GM15510 (cell line): Measurements from ENCODE around the gene FAM50A.
A peak's percentile ranks its signal among the peaks of the same experiment; 100 is the strongest.

ENCODE experiments used
- POLR2A ChIP-seq: IDR thresholded peaks from 3 replicates; pipeline ENCODE4 v1.6.1; 2011; ENCODE audit warnings: borderline replicate concordance; ENCODE audit not compliant: insufficient read length; ENCODE audit errors: extremely low read depth

Gene FAM50A

DNA sequence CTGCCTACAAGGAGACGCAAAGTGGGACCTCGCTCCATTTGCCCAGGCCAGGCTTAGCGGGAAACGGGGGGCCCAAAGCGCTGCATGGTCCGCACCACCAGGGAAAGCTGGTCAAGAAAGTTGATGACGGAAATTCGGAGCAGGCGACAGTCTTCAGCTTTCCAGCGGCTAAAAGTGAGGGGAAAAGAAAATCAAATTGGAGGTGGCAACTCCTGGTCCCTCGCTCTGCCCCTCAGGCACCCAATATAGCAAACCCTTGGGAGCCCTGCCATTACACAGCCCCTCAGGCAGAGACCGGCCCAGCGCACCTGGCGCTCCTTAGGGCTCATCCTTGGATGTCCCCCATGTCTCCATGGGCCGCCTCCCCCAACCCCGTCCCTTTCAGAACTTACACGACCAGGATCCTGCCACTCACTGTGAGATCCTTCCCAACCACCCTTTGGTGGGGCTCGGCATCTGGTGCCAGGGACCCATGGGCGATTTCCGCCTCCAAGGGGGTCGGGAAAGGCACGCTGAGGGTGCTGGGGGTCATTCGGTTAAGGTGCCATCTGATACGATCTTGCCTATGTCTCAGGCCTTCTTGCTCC, 34.0 kb downstream of the FAM50A start:
- no peak for TF ChIP-seq POLR2A

DNA sequence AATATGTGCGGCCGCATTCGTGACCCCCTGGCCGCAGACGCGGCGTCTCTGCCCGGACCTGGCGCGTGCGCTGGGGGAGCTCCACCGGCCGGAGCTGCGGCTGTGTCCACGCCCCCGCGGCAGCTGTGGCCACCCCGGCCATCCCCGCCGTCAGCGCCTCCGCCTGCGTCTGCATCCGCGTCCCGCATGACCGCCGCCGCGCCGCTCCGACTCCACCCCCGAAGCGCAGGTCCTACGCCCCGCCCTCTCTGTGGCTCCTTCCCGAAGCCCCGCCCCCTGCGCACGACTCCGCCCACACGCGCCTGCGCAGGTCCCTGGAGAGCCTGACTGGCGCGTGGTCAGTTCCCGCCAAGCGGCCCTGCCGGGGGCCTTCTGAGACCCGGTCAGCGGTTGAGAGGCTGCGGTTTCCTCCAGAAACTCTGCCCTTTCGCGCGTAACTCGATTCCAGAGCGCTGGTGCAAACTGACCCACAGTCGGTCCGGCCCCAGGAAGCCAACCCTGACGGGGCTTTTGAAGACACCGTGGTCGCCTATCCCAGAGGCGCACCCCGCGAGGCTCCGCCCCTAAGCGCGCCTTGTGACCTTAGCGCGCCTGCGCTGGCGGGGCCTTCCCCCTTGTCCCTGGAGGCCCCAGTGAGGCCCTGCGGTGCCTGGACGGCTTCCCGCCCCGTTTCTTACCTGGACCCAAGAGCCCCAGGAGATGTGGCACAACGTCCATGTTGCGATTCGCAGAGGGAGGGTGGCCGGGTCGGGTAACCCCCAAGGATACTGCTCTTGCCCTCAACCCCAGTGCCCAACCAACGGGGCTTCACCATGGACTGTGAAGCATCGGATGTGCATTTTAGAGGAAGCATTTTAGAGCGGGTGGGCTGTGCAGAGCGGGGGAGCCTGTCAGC, 35.0 kb downstream of the FAM50A start, which contains the start of gene LAGE3:
TSS of gene LAGE3 (minus strand) at position 554 of the 895 bp plus-strand sequence. CDS start at position 188, 366 bp downstream.
- peak; percentile 74 for TF ChIP-seq POLR2A

DNA sequence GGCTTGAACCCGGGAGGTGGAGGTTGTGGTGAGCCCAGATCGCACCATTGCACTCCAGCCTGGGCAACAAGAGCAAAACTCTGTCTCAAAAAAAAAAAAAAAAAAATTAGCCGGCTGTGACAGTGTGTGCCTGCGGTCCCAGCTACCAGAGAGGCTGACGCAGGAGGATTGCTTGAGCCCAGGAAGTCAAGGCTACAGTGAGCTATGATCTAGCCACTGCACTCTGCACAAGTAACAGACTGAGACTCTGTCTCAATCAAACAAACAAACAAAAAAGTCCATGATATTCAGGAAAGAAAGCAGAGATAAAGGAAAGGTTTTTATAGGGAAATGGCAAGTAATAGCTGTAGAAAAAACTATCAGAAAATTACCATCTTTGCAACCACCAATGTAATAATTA, 37.3 kb downstream of the FAM50A start:
- no peak for TF ChIP-seq POLR2A

DNA sequence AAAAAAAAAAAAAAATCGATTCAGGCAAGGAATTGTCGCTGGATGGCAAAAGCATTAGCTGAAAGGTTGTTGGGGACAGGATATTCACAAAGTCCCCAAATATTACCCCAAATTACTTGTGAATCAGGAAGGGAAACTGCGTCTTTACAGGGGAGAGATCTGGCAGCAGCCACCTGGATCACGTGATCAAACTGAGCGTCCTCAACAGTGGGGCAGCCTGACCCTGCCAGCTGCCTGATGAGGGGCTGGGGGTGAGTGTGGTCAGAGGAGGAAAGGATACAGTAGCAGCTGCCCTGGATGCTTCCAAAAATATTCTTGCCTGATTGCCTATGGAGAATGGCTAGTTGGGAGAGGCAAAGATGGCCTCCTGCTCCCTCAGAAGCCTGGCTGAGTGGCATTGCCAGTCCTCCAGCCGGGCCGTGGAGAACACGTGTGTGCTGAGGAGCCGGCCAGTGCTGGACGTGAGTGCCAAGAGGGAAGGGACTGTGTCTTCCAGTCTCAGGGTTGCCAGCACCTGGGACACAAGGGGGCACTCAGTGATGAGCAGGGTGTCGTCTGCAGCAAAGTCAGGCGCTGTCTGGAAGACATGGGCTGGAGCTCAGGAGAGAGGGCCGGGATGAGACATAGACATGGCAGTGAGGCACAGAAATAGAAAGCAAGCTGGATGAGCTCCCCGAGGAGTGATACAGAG, 38.1 kb downstream of the FAM50A start:
- no peak for TF ChIP-seq POLR2A

DNA sequence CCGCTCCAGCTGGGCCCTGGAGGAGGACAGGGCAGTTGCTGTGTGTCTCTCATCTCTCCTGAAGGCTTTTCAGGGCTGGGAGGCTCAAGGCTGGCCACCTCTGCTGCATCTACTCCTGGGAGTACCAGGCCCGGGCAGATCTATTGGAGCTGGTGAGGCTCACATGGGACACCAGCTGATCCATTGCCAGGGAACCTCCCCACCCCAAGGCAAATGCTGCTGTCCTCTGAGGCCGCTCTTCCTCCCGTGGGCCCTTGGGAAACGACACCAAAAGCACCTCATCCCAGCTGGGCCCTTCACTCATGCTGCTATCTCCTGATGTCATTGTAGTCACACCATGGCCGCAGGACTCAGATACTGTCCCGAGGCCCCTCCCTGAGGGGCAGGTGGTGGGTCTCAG, 38.8 kb downstream of the FAM50A start:
- TF ChIP-seq POLR2A, result no peak

DNA sequence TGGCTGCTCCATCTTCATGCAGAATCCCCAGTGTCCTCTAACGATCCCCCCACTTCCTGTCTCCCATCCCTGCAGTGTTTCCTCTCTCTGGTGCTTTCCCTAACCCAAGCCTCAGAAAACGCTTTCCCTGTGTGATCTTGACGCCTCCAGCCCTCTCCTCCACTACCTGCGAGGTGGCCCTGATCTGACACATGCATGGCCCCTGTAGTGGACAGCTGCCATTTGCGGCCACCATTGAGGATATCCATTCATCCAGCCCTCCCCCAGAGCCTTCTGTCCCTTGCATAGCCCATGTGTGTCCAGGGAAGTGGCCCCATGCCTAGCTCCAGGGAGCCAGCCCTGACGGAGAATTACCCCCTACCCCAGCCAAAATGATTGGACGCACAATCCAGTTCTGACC, 39.4 kb downstream of the FAM50A start:
- no peak for TF ChIP-seq POLR2A

DNA sequence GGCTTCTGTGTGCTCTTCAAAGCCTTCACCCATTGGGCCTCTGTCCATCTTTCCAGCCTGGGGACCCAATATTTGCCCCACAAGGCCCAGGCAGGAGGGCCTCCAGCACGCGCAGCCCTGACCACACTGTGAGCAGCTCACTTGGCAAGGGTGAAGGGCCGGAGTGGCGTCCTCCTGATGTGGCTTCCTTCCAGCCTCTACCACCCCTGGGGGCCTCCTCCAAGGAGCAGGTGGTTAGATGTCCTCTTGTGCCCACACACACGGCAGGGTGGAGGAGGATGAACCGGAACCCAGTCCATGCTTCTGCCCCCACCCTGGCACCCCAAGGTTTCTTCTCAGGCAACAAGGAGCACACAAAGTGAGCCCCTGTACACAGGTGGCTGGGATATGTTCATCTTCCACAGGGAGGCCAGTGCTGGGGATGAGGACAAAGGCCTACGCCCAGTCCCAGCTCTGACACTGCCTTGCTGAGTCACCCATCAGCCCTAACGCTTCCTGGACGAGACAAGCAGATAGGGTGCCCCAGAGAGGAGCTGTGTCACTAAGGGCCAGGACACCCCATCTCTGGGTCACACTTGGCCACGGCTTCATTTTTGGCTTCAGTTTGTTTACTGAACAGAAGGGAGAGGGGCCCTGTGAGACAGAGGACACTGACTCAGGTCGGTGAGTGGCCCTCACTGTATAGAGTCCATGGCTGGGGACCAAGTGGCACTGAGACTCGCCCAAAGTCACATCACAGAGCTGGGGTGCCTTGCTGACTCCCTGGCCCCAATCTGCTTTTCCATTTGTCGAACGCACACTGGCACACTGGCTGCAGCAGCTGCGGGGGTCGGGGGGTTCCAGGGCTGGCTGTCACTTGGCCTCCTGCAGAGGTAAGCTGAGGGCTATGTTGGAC, 40.6 kb downstream of the FAM50A start:
- TF ChIP-seq POLR2A, result no peak

DNA sequence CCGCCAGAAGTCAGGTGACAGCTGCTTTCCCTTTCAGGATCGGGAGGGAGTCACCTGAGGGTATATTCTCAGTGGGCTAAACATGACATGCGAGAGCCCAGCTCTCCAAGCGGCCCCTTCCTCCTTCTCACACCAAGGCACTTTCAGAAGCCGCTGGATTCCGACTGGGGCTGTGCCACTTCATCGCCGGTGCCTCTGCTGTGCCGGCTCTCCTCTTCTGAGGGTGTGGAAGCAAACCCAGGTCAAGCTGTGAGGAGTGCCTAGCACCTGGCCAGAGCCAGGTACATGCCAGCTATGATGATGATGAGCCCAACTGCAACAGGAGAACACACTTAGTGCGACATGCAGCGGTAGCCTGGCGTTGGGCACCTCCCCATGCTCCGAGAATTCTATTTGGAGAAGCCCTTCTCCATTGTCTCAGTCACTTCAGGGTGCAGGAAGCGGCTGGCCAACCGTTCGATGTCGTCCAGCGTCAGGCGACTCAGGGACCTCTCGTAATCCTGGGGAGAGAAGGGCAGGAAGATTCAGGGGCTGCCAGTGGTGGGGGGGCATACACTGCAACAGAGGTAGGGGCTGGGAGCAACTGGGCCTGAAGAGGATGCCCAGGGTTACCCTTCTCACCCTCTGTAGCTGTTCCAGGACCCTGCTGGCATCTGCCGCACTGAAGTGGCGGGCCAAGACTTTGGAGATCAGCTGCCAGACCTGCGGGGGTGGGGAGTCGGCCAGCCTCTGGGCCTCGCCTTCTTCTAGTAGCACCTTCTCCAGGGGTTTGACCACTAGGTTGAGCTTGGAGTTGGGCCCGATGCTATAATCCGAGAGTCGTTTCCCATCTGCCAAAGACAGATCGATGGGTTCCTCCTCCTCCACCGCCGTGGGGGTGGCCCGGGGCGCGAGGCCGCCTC, 41.5 kb downstream of the FAM50A start:
- TF ChIP-seq POLR2A, result no peak

DNA sequence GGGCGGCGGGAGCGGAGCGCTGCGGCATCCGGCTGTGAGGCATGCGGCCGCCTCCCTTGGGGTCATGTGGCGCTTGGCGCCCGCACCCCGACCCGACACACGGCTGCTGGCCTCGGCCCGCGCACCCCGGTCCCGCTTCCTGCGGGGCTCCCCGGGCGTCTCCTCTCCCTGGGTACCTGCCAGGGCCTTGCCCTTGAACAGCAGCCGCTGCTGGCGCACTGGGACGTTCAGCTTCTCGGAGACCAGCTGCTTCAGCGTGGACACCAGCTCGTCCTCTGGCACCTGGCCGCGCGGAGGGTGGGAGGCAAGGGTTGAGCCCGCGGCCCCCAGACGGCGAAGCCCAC, 42.1 kb downstream of the FAM50A start:
- no peak for TF ChIP-seq POLR2A

DNA sequence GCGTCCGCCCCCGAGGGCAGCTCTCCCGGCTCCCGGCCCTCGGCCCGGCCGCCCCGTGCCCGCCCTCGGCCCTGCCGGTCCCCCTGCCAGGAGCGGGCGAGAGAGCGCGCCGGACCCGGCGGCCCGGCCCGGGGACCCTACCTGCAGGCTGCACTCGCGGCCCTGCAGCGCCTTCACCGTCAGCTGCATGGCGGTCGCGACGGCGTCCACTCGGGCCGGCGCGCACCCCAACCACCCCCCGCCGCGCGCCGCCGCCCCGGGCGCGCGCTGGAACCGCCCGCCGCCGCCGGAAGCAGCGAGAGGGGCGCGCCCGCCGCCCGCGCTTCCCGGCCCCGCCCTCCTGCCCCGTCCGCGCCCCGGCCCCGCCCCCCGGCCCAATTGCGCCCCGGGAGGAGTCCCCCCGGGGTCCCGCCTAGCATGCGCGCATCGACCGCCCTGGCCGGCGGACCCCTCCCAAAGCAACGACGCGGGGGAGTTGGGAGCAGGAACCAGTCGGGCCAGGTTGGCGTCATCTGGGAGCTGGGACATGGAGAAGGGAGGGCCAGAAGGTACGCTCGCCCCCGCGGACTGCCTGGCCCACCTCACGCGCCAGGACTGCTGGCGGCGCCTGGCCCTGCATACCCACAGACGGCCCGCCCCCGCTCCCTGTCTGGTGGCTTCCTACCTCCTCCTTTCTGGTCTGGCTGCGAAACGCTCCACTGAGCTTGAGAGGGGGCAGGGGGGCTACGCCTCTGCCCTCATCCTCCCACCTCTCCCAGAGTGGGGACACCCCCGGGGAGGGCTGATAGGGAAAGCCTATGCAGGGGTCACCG, 42.7 kb downstream of the FAM50A start, which contains the start of gene UBL4A:
TSS of gene UBL4A (minus strand) at position 220 of the 812 bp plus-strand sequence. CDS start at position 189, 31 bp downstream.
- TF ChIP-seq POLR2A, result peak; percentile 54

DNA sequence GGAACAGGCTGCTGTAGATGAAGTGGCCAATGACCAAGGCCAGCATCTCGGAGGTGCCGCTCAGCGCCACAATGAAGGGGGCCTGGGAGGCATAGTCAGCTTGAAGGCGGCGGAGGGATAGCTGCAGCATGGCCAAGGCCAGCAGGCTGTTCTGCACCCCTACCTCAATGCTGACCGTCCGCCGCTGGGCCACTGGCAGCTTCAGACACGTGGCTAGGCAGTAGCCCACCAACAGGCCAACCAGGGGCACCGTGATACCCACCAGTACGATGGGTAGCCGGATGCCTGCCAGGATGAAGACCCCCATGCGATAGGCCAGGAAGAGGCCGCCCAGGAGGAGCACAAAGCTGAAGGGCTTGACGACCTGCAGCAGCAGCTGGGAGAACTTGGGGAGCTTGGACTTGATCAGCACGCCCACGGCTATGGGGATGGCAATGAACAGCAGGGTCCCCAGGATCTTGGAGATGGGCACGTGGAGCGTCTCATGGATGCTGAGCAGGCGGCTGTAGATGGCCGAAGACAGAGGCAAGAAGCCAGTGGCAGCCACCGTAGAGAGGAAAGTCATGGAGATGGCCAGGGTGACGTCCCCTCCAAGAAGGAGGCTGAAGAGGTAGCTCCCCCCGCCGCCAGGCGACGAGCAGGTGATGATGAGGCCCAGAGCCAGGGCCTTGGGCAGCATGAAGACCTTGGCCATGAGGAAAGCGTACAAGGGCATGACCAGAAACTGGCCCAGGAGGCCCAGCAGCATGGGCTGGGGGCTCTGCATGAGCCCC, 43.8 kb downstream of the FAM50A start:
- no peak for TF ChIP-seq POLR2A
